G401.6 (cell line): ENCODE measurements around the gene CD300C.
"Not testable (repeated sequence)": the region's sequence is repeated elsewhere in the genome, so short reads cannot be mapped to it uniquely, and the experiment has no call there.

Experiments
- FAIRE-seq: peaks from 2 replicates; lab custom pipeline; 2012; peaks lifted over from hg19 to GRCh38; lab: Jason Lieb, UNC

CD300C gene

DNA sequence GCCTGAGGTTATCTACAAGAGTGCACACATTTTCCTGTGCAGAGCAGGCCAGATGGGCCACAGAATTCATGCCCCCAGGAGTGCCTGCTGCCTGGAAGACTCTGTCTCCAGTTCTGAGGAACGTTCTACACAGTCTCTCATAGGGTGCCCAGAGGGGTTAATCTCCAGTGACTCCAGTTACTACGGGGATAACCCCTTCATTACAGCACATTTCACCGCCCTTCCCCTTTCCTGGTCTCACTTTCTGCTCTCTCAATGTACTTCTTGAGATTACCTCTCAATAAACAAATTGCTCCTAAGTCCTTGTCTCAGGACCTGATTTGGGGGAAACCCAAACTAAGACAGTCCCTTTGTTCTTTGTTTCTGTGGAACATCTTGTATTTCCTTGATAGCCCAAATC lies 15.7 kb upstream of the CD300C start:
- no peak for FAIRE-seq

DNA sequence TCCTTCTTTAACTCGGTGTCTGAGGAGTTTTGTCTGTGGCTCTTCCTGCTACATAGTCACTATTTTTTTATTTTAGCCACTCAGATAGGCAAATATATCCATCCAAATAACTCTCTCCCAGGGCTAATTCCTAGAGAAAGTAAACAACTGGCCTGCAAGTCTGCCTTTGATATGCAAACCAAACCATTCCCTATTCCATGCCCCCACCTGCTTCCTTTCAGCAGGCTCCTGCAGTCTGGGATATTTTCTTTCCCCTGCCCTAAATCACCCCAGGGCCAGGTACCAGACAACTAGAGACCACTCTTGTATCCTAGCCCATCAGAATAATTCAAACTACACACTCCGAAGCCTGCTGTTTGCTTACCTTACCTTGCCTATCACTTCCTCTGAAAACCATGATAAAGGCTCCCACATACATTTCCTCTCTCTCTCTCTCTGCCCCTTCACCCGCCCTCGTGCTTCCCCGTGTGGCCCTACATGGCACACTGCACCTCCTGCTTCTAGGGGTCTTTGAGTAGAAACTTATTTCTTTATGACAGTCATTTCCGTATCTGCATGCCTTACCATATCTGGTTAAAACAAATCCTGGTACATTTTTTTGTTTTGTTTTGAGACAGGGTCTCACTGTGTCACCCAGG lies 13.1 kb upstream of the CD300C start:
- no peak for FAIRE-seq

- FAIRE-seq = not testable (repeated sequence)
Measured at GRCh38 chr17:74558402-74558801, 12.5 kb upstream of the CD300C start.

DNA sequence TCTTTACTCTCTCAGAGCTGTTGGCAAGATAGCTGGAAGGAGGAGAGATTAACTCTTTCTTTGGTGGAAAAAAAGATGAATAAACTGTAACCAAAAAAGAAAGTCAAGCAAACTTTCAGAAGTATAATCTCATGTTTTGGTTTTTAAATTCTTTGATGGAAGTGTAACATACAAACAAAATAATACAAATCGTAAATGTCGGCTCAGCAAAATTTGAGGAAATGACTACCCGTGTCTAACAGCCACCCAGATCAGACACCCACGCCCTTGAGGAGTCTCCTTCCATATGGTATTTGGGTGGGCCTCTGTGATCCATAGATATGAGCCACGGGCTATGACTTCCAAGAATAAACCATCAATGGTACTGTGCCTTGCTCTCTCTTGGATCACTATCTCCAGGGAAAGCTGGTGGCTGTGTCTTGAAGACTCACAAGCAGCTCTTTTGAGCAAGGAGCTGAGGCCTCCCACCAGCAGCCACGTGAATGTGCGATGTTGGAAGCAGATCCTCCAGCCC lies 9.6 kb upstream of the CD300C start:
- no peak for FAIRE-seq

- FAIRE-seq = no peak
Measured at GRCh38 chr17:74554909-74555308, 9.0 kb upstream of the CD300C start.

GRCh38 chr17:74552037-74552436 lies 6.1 kb upstream of the CD300C start:
- FAIRE-seq = no peak

GRCh38 chr17:74550602-74551001 lies 4.7 kb upstream of the CD300C start:
- FAIRE-seq = no peak

DNA sequence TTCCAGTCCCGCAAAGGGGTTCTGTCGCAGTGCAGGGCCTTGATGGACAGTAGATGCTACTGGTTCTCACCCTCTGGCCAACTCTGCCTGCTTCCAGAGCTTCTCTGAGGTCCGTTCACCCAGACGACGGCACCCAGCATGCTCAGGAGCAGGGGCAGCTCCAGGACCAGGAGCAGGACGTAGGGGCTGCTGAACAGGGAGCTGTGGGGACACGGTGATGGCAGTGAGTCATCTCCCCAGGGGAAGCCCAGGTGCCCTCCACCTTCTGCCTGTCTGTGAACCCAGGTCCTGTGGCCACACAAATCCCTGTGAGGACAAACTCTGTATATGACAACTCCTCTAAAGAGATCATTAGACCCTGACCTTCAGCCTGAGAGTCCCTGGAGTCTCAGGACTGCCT lies 3.4 kb upstream of the CD300C start:
- FAIRE-seq = no peak

GRCh38 chr17:74547736-74548135 lies 1.8 kb upstream of the CD300C start:
- no peak for FAIRE-seq

- no peak for FAIRE-seq
Measured at GRCh38 chr17:74547264-74547663, 1.3 kb upstream of the CD300C start.

DNA sequence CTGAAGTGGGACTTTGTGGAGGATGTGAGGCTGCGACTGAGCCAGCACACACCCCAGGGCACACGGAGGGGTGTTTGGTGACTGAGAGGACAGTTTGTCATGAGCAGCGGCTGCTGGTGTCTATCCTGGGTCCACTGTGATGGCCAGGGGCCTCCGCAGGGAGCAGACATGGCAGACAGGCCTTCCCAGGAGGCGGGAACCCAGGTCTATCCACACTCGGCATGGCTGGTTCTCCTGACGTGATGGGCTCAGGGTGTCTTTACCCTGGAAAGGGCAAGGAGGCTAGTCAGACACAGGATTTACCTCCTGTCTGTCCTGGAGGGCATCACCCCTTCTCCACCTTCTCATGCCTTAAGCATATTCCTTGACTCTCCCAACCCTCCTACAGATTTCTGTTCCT lies 671 bp upstream of the CD300C start:
- no peak for FAIRE-seq

GRCh38 chr17:74544991-74545842 lies 698 bp downstream of the CD300C start:
- no peak for FAIRE-seq

- no peak for FAIRE-seq
Measured at GRCh38 chr17:74543891-74544760, 1.8 kb downstream of the CD300C start.

GRCh38 chr17:74543406-74543805 lies 2.5 kb downstream of the CD300C start:
- no peak for FAIRE-seq

GRCh38 chr17:74542727-74543383 lies 3.1 kb downstream of the CD300C start:
- no peak for FAIRE-seq

GRCh38 chr17:74542166-74542565 lies 3.7 kb downstream of the CD300C start:
- no peak for FAIRE-seq

DNA sequence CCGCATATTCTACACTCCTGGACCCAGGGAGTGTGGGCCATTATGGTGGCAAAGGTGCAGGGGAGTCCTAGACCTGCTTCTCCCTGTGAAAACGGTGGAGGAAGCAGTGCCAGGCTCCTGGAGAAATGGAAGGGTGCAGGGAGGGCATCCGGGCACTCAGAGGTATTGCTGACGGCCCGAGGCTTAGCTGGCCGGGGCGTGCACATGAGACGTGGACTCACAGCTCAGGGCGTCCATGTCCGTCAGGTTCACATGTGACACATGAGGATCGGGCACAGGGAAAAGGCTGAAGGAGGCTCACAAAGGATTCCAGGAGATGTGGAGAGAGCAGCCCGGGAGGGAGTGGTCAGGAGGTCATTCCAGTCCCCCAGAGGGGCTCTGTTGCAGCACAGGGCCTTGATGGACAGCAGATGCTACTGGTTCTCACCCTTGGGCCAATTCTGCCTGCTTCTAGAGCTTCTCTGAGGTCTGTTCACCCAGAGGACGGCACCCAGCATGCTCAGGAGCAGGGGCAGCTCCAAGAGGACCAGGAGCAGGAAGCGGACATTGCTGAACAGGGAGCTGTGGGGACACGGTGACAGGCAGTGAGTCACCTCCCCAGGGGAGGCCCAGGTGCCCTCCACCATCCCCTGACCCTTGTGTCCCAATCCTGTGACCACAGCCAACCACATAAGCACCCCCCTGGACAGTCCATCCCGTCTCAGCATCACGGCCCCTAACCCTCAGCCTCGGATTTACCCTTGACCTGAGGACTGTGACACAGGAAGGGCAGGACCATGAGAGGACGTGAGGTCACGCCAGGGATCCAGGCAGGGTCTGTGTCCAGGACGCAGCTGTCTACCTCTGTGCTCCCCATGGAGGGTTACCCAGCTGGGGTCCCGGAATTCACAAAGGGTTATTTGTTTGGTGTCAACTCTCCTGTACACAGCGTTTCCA lies 4.5 kb downstream of the CD300C start:
- no peak for FAIRE-seq

- FAIRE-seq = no peak
Measured at GRCh38 chr17:74539281-74539820, 6.6 kb downstream of the CD300C start.

GRCh38 chr17:74536890-74537289 lies 9.0 kb downstream of the CD300C start:
- FAIRE-seq = no peak

DNA sequence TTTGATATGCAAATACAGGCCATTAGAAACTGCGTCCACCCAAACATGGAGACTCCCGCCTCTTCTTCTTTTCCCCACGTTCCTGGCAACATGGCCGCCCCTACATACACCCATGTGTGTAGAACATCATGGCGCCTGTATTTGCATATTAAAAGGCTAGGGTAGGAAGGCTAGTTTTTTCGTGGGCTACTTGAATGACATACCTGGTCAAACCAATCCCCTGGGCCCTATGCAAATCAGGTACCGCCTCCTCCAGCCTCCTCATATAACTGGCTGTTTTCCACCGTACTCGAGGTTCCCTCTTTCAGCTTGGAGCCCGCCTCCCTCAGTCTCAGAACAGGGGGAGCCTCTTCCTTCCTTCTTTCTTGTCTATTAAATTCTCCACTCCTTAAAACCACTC lies 13.8 kb downstream of the CD300C start:
- no peak for FAIRE-seq
